Fibroblast of the conjunctiva (primary cell): ENCODE data around the gene SLC38A9.
"Not testable (repeated sequence)": the region's sequence is repeated elsewhere in the genome, so short reads cannot be mapped to it uniquely, and the experiment has no call there.

Source experiments
- DNase-seq: peaks from one replicate; pipeline ENCODE4 v3.0.0-alpha.2; 2010; ENCODE audit warnings: low read depth

Gene SLC38A9, protein sequence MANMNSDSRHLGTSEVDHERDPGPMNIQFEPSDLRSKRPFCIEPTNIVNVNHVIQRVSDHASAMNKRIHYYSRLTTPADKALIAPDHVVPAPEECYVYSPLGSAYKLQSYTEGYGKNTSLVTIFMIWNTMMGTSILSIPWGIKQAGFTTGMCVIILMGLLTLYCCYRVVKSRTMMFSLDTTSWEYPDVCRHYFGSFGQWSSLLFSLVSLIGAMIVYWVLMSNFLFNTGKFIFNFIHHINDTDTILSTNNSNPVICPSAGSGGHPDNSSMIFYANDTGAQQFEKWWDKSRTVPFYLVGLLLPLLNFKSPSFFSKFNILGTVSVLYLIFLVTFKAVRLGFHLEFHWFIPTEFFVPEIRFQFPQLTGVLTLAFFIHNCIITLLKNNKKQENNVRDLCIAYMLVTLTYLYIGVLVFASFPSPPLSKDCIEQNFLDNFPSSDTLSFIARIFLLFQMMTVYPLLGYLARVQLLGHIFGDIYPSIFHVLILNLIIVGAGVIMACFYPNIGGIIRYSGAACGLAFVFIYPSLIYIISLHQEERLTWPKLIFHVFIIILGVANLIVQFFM

DNA sequence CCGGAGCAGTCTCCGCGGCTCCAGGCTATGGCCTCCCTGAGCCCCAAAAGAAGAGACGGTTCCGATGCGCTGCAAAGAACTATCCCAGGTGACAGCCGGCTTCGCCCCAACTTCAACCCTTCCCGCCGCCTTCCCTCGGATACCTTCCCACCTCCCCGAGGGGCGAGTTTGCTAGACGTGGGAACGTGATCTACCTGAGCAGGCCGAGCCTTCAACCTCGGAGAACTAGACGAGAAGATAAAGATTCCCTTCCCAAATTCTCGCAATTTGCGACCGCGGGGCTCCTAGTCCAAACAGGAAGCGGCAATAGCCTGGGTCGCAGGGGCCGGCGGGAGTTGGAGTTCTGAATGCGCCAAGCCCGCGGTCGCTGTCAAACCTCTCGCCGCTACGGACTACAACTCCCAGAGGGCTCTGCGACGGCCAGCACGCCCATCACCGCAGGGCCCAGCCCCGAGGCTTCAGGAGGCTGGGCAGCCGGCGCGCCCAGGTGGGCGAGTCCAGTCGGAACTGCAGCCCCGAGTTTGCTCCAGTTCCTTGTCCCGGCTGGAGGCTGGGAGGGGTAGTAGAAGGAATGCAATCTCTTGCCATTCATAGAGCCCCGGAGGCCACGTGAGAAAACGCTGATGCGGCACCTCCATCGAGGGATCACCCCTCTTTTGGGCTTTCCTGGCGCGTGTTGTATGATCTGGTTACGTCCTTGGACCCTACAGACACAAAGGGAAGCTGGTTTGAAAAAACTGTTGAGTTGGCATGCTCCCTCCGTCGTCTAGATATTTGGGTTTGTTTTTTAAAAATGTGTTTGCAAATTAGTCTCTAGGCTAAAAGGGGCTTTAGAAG, at the start of gene SLC38A9:
SLC38A9 (minus strand) TSS at position 302 of the 837 bp plus-strand sequence. CDS start 14,366 bp downstream, outside the sequence.
- DNase-seq: peak; percentile 90

DNA sequence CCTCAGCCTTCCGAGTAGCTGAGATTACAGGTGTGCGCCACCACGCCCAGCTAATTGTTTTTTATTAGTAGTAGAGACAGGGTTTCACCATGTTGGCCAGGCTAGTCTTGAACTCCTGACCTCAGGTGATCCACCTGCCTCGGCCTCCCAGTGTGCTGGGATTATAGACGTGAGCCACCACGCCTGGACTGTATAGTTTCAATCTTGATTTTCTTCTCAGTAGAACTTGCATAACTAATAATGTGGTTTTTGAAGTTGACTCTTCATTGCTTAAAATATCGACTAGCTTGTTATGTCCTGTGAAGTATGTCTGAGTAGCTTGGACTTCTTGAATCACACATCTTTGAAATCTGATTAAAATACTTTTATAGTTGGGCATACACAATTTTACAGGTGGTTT, 49.6 kb upstream of the SLC38A9 start:
- DNase-seq: not testable (repeated sequence)

DNA sequence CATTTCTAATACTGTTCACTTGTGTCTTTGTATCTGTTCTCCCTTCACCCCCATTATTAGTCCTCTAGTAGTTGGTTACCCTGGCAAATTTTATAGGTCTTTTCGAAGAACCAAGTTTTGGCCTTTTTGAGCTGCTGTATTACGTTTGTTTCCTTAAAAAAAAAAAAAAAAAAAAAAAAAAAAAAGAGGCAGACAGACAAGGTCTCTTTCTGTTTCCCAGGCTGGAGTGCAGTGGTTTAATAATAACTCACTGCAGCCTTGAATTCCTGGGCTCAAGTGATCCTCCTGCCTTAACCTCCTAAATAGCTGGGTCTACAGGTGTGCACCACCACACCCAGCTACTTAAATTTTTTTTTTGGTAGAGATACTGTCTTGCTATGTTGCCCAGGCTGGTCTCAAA, 46.6 kb upstream of the SLC38A9 start:
- DNase-seq: no peak

DNA sequence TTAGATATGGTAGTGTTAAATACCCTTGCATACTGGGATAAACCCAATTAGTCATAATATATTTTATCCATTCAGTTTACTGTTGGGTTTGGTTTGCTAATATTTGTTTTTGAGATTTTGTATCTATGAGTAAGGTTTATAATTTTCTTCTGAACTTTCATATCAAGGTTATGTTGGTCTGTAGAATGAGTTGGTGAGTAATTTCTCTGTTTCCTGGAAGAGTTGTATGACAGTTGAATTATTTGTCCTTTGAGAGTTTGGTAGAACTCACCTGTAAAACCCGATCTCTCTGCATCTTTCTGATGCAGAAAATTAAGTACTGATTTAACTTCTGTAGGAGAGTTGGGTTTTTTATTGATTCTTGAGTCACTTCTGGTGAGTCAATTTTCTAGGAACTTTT, 46.1 kb upstream of the SLC38A9 start:
- DNase-seq: no peak

DNA sequence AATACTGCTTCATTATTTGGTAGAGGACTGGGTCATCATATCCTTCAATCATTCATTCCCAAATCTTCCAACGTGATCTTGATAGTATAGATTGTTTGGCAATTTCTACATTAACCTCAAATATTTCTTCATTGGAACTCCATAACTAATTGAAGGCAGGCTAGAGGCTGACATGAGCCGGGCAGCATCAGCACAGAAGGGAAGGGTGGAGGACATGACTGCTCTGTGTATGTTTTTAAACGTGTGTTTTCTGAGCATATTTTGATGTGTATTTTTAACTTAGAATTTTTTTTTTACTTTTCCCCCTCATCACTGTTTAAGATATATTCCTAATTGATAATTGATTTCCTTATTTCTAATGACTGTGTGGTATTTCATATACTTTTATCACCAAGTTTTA, 38.4 kb upstream of the SLC38A9 start:
- DNase-seq: no peak

DNA sequence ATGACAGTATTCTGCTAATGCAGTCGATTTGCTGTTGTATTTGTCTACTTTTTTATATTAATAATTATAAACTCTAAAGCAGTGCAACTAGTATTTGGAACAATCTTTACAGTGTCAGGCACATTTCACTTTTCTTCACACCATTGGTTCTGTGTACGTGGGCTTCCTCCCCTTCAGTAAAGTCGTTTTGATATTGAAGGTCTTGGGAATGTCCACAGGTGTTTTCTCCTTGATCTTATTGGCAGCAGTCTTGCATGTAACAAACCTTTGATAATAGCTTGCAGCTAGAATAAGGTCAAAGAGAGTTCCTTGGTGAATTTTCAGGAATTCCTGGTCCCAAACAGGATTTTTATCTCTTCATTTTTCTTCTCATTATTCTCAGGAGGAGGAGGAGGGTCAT, 37.9 kb upstream of the SLC38A9 start:
- DNase-seq: no peak

DNA sequence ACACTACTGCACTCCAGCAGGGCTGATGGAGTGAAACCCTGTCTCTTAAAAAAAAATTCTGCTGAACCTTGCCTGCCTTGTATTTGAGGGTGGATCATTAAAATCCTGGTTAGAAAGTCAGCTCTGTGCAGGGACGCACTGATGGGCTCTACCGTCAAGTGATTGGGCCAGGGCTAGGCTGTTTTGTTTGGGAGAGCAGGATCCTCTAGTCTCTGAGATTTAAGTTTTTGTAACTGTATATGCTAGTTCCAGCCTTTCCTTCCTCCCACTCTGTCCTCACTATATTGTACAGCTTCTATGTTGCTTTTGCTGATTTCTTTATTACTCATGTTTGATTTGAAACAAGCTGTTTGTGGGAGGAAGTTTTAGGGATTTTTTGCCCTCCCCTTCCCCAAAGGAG, 37.3 kb upstream of the SLC38A9 start:
- DNase-seq: no peak

DNA sequence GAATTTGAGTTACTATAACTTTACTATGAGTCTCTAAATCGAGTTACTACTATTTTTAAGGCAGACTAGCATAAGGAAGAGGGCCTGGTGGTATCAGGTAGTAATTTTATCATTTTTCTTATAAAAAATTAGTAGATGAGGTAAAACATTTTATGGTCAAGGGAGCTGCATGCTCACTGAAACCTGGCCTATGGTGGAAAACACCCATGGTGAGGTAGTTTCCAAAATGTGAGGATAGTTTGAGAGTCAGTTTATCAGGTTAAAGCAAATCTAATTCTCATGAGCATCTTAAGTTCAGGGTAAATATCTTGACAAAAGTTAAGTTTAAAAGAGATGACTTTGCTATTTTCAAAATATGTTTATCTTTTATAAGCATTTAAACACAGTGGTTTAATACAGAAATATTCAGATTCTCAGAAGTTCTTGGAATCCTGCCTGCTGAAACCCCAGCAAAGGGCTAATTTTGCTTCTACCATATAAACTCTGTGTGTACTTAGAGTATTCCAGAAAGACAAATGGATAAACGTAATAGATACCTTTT, 35.7 kb upstream of the SLC38A9 start:
- no peak for DNase-seq

DNA sequence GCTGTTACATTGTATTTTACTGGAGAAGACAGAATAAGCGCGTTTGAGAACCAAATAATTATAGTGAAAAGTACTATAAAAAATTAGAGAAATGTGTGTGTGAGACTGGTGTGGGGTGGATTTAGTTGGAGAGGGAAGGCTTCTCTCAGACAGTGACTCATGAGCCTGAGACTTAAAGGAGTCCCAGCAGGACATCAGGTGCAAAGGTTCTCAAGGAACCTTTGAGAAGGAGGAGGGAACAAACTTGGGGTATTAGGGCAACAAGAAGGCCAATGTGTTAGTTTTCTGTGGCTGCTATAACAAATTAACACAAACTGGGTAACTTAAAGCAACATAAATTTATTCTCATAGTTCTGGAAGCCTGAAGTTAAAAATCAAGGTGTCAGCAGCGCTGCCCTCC, 30.7 kb upstream of the SLC38A9 start:
- no peak for DNase-seq

DNA sequence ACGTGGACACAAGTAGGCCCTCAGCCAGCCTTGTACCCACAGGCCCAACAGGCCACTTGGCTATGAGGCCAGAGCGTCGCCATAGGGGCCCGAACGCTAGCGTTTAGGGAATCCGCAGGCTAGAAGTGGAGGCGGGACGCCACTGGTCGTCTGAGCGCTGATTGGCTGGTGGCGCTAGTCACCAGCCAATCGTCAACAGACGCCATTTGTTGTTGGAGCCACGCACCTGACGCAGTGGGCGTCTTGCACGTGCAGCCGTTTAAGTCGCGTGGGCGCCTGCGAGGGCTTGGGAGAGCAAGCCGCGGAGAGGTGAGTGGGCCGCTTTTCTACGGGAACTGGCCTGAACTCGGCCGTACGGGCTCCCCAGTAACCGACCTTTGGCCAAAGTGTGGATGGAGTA, 25.7 kb upstream of the SLC38A9 start, which contains the start of gene DDX4:
DDX4 (plus strand) TSS at position 269 of the 400 bp plus-strand sequence. CDS start 903 bp downstream, outside the sequence.
- DNase-seq: no peak

DNA sequence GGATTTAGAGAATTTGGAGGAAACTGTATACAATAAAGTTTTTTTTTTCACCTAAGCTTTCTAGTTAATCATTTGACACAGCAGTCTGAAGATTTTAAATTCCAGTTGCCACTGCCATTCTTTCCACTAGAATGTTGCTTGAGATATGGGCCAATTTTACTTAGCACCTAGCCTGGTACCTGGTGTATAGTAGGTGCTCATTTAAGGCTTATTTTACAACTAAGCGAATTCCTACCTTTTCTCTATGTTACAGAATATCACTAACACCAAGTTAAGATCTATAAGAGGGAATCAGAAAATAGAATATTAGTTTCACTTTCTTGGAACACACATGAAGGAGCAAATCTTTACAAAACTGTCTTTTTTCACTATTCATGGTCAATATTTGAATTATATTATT, 22.5 kb upstream of the SLC38A9 start:
- DNase-seq: no peak

DNA sequence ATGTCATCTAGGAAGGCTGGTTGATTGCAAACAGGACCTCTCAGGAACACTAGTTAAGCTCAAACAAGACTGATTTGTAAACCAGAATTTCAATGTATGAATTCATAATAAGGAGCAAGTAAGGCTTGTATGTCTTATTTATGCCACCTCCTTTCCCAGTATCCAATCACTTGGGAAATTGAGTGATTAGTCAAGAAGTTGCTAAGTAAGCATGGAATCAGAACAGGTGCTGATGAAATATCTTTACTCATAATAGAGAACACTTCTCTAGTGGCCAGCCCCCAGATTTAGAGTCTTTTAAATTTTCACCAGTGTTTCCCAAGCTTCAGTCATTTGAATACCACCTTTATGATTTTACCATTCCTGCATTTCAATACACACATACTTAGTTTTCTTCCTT, 20.5 kb upstream of the SLC38A9 start:
- DNase-seq: no peak

DNA sequence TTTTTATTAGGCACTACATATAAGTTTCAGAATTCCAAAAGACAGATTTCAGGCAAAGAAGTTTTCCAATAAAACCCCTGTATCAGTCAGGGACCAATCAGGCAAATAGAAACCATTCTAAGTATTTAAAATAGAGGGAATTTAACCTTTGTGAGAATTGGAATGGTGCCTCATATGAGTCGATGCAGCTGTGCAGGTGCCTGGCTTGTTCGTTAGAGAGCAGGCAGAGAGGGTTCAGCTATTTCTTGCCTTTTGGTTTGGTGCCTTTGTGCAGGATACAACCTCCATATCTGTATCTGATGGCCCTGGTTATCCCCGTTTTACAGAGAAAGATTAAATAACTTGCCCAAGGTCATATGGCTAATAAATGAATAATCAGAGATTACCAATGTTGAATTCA, 19.7 kb upstream of the SLC38A9 start:
- DNase-seq: no peak

DNA sequence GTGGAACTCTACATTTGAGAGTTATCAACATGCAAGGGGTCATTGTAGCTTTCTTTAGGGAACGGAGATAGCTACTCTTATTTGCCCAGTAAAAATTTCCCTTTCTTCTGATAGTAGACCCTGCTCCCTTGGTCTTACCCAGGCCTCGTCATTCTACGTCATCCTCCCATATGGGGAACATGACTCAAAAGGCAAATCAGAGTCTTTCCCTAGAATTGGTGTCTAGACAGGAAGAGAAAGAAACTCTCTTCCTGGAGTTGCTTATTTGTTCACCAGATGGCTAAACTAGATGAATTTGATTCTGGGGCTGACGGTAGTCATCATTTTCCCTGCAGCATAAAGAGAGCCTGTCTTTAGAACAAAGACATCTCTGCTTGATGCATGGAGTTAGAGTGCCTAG, 12.2 kb upstream of the SLC38A9 start:
- no peak for DNase-seq

DNA sequence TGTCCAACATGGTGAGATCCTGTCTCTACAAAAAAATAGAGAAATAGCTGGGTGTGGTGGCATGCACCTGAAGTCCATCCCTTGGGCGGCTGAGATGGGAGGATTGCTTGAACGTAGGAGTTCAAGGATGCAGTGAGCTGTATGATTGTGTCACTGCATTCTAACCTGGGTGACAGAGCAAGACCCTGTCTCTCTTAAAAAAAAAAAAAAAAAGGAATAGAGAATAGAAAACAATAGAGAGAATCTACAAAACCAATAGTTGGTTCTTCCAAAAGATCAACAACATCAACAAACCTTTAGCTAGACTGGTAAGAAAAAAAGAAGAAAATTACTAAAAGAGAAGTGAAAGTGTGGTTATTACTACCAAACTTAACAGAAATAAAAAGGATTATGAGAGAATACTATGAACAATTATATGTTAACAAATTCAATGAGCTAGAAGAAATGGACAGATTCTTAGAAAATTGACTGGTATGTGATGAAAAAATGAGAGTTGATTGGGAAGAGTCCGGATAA, 8.1 kb upstream of the SLC38A9 start:
- DNase-seq: no peak

DNA sequence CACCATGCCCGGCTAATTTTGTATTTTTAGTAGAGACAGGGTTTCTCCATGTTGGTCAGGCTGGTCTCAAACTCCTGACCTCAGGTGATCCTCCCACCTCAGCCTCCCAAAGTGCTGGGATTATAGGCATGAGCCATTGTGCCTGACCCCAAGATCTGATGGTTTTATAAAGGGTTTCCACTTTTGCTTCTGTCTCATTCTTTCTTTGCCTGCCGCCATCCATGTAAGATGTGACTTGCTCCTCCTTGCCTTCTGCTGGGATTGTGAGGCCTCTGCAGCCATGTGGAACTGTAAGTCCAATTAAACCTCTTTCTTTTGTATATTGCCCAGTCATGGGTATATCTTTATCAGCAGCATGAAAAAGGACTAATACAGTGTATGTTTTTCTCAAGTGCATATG, 6.9 kb upstream of the SLC38A9 start:
- DNase-seq: not testable (repeated sequence)

DNA sequence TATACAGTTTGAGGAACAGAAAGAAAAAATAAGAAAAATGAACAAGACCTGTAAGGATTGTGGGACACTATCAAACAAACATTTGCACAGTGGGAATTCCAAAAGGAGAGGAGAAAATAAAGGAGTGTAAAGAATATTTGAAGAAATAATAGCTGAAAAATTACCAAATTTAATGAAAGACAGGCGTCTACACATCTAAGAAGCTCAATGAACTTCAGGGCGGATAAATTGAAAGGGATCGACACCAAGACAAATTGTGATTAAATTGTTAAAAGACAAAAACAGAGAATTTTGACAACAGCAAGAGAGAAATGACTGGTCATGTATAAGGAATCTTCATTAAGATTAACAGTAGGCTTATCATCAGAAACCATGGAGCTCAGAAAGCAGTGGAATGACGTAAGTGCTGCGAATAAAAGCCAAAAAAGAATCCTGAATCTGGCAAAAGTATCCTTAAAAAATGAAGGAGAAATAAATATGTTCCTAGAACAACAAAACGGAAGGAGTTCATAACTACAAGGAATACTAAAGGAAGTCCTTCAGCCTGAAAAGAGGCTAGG, 3.5 kb upstream of the SLC38A9 start:
- DNase-seq: no peak

DNA sequence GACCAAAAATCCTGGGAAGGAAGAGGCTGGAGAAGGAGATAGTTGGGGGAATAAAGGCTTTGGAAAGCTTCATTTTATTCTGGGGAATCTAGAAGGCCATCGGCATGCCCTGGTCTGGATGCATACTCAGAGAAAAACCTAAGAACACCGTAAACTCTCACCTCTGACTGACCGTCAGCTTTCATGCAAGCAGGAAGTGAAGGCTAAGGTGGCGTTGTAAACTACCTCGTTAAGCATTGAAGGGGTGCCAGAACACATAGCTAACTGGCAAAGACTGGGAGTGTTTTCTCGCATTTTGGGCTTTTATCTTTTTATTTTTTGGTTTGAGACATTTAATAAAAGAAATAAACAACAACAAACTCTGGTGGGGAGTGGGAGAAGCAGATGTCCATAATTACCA, 2.6 kb upstream of the SLC38A9 start:
- DNase-seq: no peak

DNA sequence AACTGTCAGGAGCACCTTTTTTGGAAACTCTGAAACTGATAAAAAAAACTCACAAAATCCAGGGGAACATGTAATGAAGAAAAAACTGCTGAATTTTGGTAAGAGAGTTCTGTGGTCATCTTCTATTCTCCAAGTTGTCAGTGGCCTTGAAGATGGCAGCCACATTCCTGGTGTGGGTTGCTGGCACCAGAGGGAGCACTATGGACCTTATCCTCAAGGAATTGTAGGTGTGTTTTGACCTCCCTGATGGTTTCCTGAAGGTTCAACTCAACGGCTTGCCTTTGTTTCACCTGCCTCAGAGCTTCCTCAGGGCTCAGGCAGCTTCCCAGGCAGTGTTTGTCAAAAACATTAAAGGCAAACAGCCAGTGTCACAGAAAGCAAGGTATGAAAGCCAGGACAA, 2.2 kb upstream of the SLC38A9 start:
- DNase-seq: no peak

DNA sequence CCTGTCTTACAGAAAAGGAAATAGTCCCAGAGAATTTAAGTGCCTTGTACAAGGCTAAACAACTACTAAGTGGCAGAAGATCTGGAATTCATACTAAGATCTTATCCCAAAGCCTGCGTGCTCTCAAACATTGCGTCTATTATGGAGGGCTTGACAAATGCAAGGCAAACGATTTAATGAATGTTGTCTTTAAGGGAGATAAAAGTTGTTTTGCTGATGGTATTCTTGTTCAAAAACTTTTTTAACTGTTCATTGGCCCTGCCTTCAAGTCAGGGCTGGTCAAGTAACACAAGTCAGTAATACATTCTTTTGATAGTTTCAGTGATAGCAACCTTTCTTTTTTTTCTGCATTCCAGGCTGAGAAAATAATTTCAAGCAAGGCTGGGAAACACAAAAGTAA, 1.7 kb upstream of the SLC38A9 start:
- no peak for DNase-seq

DNA sequence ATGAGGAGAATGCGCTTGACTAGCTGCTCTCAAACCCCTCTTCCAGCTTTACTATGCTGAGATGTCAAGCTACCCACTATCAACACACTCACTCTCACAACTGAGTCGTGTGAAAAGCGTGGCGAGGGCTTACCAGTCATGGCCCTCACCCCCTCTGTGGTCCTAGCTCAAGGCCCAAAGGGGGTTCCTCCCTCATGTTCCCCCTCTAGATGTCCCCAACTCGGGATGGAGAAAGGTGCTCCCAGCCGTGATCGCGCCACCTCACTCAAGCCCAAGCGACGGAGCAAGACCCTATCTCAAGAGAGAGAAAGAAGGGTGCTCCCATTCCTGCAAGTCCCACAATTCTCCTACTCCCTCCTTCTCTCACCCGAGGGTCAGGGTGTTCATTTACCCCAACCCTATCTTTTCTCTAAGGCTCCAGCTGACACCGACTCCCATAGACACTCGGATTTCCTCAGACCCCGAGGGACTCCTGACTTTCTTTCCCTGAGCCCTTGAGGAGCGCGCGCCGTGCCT, 559 bp downstream of the SLC38A9 start:
- no peak for DNase-seq

DNA sequence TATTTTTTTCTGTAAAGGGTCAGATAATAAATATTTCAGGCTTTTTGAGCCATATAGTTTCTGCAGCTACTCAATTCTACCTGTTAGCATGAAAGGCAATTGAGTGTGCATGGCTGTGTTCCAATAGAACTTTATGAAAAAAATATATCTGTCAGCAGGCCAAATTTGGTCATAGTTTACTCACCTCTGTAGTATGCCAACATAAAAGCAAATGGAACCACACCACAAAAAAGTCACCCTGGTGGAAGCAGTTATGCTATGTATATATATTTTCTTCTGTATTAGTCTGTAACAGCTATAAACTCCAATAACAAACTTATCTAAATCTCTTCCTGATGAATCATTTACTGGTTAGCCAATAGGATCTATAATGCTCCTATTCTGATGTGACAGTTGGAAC, 3.4 kb downstream of the SLC38A9 start:
- DNase-seq: no peak
